Stimulated activated CD4-positive, alpha-beta T cell treated with anti-CD3 and anti-CD28 coated beads, TNF-alpha, amount 100 ng/mL, for 48 hours (primary cell): ENCODE results near the gene PPM1L.

Experiments used
- DNase-seq, 3 donors: peaks; one replicate each; pipeline ENCODE4 v3.0.0-alpha.2; 2020; ENCODE audit warnings: low read depth in 3 of 3

PPM1L gene

DNA sequence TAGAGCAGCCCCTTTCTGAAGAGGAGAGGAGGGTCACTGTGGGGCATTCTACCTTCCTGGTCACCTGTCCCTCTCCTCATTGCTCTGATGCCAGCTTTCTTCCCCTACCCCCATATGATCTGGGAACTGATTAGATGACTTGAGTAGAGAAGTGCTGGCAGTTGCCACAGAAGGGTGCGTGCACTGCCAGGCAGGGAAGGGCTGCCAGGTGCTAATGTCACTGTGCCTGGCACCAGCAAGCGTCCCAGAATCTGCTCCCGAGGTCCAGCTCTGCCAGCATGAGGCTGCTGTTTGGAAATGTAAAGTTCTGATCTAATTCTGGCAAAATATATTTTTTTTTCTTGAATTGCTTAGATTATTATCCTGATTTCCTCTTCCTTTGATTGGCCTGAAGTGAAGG, 52.8 kb downstream of the PPM1L start:
- DNase-seq: no peak

DNA sequence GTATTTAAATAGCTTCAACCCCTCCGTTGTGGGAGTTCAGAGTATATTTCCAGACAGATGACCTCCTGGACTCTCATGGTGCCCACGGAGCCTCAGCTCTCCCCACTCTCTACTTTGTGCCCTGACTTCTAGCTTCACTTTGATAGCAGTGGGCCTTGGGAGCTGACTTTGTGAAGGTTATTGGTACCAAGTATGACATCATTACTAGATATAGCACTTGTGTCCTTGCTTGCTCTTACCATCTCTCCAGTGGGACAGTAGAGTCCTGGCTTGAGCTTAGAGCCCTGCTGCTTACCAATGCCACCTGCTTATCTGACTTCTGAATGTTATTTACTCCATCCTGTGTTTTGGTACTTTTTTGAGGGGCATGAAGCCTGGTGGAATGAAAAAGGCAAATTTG, 53.4 kb downstream of the PPM1L start:
- no peak for DNase-seq

DNA sequence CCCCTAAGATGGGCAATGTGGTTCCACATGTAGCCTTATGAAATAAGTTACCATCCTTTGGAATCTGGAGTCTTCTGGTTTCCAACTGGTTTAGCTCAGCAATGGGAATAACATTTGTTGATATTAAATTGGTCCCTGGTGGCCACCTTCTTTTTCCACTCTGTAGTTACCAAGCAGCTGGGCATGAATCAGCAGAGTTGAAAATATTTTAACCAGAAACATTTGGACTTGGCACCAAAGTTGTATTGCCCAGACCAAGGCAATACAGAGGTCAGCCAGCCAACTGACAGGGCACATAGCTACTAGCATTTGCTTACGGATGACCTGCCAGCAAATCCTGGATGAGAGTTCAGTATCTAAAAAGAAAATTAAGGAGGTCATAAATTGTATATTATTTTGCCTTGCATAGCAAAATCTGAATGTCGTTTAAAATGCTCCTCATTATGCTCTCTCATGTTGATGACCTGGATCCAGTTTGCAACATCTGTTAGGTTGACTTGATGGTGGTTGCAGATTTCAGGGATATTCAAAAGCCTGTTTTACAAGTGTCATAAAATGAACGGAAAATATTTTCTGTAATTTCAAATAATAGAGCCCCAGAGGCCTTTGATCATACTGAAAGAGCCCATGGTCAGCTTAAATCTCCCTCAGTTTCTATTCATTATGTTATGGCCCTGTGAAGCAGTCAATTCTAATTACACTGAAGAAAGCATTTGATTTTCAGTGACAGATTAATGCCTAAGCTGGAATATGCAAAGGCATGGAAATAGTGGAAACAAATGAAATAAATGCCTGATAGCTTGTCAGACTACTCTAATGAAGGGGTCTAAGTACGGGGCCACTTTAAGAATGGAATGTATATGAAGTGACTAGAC, 54.6 kb downstream of the PPM1L start:
- no peak for DNase-seq

DNA sequence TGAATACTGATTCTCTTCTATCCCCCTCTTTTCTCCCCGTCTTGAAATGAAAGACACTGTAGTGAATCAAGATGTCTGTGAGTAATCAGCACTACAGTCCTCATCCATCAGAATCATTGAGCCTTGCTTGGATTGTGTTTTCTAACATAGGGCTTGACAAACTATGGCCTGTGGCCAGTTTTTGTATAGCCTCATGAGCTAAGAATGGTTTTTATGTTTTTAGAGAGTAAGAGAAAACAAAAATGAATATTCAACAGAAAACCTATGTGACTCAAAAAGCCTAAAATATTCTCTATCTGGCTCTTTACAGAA, 55.2 kb downstream of the PPM1L start:
- no peak for DNase-seq

DNA sequence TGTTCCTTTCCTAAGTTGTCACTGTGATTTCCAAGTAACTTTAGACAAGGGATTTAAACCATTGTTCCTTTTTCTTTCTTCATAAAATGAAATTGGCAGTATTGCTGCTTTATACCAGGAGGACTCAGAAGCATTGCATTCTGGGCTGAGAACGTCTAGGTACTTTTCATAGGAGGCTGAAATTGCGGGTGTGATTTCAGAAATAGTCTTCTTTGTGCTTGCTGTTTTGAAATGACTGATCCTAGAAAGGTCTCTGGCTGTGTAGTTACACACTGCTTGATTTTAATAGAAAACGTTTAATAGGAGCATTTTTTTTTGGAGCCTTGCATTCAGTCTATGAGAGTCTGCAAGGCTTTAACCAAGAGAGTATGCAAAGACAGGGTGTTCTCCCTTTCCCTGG, 56.3 kb downstream of the PPM1L start:
- no peak for DNase-seq

DNA sequence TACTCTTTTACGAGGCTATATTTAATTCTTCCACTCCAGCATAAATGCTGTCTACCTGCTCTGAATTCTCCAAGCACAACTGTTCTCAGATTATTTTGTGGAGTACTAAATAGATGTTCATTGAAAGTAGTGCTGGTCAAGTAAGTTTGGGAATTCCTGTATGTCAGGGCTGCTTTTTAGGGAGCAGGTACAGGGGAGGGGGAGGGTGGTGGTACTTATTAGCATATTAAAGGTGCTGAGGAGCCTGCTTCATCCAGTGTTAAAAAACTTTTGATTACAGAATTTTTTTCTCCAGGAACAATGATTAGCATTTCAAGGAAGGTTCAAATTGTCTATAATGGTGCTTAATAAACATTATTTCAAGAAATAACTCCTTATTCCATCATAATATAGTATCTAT, 59.2 kb downstream of the PPM1L start:
- no peak for DNase-seq

DNA sequence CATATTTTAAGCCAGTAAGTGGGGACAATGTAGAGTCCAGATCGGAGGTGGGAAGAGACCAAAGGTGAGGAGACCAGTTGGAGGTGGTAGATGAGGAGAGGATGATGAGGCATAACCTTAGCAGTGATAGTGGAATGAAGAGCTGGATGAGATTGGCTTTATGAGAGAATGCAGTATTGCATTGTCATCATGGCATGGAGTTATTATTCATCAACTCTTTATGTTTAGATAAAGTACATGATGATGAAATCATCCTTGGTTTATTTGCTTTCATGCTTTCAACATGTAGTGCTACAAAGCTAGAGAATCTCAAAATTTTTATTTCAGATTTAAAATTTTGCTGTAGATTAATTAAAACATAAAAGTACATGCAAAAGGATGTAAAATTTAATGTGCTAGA, 64.0 kb downstream of the PPM1L start:
- DNase-seq: no peak

DNA sequence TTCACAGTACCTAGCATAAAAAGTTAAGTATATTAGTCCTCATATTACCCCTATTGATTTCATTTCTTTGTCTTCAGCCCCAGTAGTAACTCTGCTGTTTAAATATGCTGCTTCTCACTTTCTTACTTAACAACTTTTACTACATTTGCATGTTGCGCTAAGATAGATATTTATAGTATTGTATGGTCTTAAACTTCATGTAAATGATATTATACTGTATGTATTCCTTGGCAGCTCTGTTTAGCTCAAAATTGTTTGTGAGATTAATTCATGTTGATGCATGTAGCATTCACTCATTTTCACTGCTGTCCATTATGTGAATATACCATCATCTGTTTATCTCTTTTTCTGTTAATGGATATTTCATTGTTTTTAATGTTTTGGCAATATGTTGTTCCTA, 64.4 kb downstream of the PPM1L start:
- no peak for DNase-seq

DNA sequence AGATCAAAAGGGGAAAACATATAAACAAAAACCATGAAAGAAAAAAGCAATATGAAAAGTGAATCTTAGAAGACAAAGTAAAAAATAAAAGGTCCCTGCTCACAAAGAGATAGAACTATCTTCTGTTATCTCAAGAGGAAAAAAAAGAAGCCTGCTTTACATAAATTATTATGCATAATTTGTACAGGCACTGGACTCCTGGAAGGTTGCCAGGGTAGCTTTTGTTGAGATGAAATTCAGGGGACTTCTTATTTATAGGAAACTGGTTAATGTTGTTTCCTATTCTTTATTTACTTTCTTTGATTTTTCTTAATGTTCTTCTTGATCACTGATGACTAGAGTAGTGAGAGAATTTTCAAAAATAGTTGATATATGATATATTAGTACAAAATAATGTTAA, 66.9 kb downstream of the PPM1L start:
- DNase-seq: no peak

DNA sequence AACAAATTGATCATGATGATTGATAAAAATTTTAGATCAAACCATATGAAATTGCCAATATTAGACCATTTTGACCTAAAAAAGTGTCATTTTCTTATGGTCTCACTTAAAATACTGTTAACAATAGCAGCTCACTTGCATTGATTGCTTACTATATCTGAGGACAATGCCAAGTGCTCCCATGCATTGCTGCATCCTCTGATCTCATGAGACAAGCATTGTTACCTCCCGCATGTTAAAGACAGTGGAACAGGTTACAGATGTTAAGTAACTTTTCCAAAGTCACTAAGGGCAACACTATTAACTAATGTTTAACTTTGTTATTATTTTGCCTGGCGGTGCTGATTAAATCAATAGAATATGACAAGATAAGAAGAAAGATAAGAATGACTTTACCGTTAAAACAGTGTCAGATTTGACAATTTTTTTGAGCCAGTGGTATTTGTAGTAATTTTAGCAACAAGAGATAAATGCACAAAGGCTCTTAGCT, 69.3 kb downstream of the PPM1L start:
- no peak for DNase-seq

DNA sequence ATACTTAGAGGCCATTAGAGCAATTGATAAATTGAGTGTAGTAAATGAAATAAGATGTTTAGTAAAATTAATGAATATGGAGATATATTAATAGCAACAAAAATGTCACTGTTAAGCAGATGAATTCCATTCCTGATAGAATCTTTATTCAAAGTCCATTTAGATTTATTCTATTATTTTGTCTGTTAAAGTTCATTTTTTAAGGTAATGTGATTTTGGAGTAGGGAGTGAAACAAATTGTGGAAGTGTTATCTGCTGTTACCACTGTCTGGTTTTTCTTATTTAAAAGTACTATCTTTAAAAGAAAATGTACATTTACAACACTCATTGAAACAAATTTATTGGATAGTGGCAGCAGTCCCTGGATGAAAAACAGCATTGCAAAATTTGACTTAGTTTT, 70.4 kb downstream of the PPM1L start:
- DNase-seq: no peak

DNA sequence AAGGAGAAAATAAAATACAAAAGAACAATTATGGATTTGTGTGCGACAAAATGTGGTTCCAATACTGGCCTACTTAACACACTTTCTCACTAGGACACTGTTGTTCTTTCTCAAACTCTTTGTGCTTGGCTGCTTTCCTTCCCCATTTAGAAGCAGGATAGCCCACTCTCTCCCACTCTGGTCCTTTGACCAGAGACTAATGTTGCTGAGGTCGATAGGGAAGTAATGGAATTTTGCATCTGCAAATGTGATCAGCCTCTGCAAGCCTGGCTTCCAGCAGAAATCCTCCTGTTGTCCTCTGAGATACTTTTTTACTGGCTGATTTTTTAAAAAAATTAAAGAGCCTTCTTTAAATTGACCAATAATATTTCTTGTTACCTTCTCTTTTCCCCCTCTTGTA, 71.0 kb downstream of the PPM1L start:
- DNase-seq: no peak

DNA sequence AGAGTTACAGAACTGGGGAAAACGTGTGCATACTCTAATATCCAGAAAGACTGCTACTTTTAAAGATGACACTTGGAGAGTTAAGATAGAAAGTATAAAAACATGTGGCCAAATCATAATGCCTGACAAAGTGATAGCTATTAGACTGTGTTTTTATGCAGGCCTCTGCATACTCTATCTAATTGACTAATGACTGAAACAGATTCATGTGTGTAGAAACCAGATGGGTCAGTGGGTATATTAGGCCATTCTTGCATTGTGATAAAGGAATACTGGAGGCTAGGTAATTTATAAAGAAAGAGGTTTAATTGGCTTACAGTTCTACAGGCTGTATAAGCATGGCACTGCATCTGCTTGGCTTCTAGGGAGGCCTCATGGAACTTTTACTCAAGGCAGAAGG, 71.5 kb downstream of the PPM1L start:
- no peak for DNase-seq

DNA sequence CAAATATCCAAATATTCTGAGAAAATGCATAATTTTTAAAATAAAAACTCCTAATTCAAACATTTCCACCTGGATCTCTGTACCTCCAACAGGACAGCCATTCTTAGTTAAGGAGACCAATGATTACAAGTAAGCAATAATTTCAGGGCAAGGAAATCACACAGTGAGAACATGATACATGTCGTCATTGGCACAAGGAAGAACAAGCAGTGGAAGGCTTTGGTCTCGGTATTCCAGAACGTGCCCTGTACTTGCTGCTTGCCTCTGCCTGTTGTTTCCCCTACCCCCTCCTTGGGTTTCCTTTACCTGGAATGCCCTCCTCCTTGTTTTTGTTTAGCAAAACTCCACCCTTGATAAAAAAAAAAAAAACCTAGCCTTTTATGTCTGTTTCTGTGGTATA, 72.8 kb downstream of the PPM1L start:
- DNase-seq: no peak

DNA sequence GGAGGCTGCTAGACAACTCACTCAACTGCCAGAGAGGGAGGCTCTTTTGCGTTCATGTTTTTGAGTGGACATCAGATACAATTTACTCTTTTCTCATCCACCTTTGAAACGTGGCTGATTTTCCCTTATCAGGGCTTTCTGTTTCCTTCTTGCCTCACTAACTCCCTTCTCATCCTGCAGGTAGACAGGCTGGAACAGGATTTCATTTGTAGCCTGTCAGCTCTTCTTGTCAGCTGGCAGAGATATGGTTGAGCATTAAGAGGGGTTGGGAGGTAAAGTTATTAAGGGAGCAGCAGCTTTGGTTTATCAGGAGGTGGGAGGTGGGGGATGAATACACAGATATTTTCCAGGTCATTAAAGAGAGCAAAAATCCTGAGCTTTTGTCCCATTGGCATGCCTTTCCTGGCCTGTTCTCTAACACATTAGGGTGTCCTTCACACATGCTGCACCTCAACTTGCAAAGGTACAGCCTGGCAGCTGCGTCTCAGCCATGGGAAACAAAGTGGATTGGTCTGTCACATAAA, 73.5 kb downstream of the PPM1L start:
- DNase-seq: no peak

DNA sequence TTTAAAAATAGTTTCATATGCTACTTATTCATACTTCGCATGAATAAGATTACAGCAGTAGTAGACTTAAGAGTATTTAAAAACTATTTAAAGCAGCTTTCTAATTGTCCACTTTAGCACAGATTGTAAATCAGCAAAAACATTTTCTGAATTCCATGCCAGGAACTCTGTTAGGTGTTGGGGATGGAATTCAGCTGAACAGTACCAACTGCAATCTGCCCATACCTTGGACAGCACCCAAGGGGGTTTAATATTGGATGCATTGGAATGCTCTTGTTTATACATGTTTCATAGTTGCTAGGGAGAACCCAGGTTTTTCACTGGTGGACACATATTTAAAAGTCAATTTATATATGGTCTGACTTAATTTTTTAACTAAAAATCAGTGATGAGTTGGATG, 74.8 kb downstream of the PPM1L start:
- no peak for DNase-seq

DNA sequence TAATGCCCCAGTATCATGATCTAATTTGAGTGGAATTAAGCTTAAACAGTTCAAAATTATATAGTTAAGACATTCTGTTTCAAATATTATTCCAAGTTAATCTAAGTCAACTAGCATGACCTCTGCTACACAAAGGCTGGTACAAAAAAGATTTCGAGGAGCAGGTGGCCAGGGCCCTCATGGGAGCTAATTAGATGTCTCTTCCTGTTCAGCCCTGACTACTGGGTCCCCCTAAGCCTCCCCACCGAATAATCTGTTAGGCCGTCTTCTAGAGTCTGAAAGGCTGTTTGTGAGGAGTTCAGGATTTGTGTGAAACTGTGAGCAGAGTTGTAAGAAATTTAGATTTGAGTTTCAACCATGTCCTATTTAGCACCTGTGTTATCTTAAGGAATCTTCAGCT, 75.4 kb downstream of the PPM1L start:
- DNase-seq: no peak

DNA sequence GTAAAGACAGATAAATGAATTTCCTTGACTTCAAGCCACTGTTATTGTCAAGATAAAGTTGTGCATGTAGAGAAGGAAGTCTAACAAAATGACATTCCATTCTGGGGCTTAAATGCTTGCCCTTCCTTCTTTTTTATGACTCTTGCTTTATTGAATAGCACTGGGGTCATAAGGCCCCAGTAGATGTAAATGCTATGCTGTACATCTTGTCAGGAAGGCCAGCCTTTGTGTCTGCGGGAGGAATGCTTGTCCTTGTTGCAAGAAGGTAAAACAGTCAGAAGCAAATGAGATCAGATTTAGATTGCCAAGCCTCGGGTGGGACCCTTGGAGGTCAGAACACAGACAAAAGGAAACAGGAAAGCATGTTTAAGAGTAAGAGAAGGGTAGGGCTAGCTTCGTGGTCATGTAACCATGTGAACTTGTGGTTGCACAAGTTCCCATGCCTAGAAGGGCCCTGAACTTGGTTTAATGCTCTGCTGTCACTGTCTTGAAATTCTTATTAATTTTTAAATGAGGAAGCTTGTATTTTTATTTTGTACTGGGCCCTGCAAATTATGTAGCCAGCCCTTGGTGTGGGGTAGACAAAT, 81.5 kb downstream of the PPM1L start:
- DNase-seq: no peak

DNA sequence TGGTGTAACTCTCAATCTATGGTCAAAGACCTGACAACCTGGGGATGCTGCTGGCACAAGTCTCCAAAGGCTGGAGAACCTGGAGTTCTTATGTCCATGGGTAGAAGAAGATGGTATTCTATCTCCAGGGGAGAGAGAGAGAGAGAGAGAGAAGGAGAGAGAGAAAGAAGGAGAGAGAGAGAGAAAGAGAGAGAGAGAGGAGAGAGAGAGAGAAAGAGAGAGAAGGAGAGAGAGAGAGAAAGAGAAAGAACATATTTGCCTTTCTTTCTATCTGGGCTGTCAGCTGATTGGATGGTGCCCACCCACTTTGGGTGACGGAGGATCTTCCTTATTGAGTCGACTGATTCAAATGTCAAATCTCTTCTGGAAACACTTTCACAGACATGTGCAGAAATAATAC, 84.6 kb downstream of the PPM1L start:
- no peak for DNase-seq

DNA sequence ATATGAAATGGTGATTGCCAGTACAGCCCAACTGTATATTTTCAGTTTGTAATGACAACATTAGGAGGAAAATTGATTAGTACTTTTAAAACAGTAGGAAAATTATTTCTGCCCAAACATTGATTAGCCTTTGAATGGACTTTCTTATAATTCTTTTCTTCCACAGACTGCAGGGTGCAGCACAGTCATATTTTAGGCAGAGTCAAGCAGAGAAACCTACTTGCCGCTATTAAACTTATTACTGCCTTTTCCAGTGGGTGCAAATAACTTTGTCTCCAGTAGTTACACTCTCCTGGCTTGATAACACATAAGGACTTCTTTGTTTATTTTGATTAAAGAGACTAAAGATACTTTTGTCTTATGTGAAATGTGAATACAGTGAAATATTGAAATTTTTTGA, 85.4 kb downstream of the PPM1L start:
- no peak for DNase-seq

DNA sequence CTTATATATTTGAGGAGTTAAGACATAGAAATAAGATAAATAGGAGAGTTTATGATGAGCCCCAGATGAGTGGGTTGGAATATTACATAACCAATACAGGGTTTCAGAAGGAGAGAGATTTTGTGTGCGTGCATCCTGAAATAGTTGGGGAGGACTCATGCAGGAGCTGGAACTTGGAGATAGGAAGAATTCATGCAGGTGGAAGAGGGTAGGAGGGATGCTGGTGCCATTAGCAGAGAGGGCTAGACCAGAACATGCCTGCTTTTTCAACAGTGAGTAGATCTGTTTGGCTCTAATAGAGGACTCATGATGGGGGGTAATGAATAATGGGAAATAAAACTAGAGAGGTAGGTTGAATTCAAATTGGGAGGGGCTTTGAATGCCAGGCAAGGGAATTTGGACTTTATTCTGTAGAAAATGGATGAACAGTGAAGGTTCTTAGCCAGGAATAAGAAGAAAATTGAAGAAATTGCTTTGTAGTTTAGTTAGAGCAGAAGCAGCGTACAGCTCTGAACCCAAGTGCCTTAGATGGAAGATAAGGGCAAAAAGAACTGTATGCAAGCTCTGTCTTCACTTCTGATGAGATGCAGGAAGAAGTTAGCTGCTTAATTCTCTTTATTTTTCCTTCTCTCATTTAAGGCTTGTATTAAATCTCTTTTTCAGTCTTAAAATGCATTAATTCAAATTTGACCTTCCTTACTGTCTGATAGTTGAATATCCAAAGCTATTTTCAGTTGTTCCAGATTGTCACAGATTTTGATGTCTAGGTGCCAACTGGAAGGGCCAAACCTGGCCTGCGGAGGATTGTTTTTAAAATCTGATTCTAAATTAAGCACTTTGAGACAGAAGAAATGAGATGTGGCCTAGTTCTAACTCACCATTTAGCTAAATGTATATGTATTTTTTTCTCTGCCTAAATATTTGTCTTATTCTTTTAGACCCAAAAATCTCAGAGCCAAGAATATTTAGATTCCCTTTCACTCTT, 86.3 kb downstream of the PPM1L start:
- DNase-seq: no peak

DNA sequence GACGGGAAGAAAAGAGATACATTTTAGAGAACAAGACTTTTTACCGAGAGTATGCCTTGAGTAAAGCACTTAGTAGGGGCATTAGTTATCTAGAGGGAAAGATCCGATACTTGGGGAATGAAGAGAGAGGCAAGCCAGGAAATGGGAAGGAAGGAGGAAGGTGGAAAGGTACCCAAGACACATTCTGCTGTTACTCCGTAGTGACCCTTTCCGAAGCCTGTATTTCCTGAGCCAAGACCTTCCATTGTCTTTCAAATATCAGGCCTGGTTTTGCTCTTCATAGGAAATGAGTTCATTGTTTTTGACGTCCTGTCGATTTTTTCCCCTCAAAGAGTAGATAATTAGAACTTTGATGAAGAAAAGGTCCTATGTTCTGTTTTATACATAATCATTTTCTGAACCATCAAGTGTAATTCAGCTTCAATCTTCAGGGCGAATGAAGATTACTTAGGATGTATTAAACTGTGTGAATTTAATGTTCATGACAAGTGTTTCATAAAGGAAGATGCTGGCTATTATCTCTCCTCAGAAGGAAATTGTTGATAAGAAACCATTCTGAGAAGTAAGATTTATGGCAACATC, 95.7 kb downstream of the PPM1L start:
- no peak for DNase-seq
